Vagina (tissue), 2 donors: ENCODE results near the gene DPH7.

Experiments used
- POLR2A ChIP-seq, 2 donors: fragments of 450-650 bp; IDR thresholded peaks; one replicate each; pipeline ENCODE4 v1.6.1; 2017; ENCODE audit warnings: antibody characterized with exemption in 2 of 2, mild to moderate bottlenecking in 2 of 2, moderate library complexity in 2 of 2
- POLR2AphosphoS5 ChIP-seq, 2 donors: sonication (generic); formaldehyde crosslinking; IDR thresholded peaks; one replicate each; pipeline ENCODE4 v1.9.0; 2017; ENCODE audit warnings: antibody characterized with exemption in 2 of 2, mild to moderate bottlenecking in 2 of 2, low read depth in 1 of 2; ENCODE audit not compliant: insufficient read depth in 1 of 2
- TF ChIP-seq, protein P1 (sequence below), 3 experiments: fragments of 450-650 bp in 2 of 3; fragments of 200-600 bp in 1 of 3; sonication (generic) in 1 of 3; IDR thresholded peaks; one replicate each; pipeline ENCODE4 v1.5.1; 2017 to 2019; ENCODE audit warnings: antibody characterized with exemption in 3 of 3, mild to moderate bottlenecking in 2 of 3, moderate library complexity in 2 of 3

GRCh38 chr9:137505421-137506140 is 73.1 kb downstream of the DPH7 start:
- TF ChIP-seq, protein P1, sequence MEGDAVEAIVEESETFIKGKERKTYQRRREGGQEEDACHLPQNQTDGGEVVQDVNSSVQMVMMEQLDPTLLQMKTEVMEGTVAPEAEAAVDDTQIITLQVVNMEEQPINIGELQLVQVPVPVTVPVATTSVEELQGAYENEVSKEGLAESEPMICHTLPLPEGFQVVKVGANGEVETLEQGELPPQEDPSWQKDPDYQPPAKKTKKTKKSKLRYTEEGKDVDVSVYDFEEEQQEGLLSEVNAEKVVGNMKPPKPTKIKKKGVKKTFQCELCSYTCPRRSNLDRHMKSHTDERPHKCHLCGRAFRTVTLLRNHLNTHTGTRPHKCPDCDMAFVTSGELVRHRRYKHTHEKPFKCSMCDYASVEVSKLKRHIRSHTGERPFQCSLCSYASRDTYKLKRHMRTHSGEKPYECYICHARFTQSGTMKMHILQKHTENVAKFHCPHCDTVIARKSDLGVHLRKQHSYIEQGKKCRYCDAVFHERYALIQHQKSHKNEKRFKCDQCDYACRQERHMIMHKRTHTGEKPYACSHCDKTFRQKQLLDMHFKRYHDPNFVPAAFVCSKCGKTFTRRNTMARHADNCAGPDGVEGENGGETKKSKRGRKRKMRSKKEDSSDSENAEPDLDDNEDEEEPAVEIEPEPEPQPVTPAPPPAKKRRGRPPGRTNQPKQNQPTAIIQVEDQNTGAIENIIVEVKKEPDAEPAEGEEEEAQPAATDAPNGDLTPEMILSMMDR (IDR thresholded peaks at IDR 0.05), result no peak
- no peak for TF ChIP-seq POLR2A (IDR thresholded peaks at IDR 0.05)
- no peak for TF ChIP-seq POLR2AphosphoS5 (IDR thresholded peaks at IDR 0.05; ENCODE audit: insufficient read depth in 1 of 2, low read depth in 1 of 2)
